ENCODE results near the gene LRRC43.

- TF ChIP-seq CTCF (IDR thresholded peaks at IDR 0.05; ENCODE audit: low read depth, low read length, missing input control) (no peak), TAF1 (conservative IDR thresholded peaks at IDR 0.05) (no peak)
These were observed 4.5 kb downstream of the LRRC43 start for GRCh38 chr12:122187466-122187865.
